Measurements from ENCODE around the gene SLC45A1.

DNA sequence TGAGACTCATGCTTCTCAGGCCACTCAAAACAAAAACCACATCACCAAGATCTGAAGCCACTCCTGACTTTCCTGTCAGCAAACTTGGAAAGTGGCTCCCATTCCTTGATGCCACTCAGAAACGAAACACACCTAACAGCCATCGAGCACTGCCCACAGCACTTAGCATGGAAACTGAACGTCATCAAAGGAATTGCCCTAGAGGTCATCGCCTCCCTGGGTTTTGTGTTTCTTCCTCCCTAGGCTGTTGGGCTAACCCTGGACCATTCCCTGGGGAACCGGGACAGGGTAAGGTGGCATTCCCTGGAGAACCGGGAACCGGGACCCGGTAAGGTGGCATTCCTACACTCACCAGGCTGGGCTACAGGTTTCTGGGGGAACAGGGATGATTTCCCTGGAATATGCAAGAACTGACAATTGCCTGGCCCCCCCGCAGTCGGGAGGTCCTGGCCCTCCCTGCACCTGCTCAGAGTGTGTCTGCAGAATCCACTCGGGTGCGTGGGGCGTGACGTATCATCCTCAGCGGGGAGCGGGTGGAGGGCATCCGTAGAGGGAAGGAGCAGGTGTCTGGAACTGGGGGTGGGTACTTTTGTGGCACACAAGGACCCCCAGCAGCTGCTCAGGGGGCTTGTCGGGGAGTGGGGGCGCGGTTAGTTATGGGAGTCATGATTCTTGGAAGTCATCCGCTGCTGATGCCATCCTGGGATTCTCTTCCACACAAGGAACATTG lies 30.3 kb downstream of the SLC45A1 start:
- TF ChIP-seq, protein P1, sequence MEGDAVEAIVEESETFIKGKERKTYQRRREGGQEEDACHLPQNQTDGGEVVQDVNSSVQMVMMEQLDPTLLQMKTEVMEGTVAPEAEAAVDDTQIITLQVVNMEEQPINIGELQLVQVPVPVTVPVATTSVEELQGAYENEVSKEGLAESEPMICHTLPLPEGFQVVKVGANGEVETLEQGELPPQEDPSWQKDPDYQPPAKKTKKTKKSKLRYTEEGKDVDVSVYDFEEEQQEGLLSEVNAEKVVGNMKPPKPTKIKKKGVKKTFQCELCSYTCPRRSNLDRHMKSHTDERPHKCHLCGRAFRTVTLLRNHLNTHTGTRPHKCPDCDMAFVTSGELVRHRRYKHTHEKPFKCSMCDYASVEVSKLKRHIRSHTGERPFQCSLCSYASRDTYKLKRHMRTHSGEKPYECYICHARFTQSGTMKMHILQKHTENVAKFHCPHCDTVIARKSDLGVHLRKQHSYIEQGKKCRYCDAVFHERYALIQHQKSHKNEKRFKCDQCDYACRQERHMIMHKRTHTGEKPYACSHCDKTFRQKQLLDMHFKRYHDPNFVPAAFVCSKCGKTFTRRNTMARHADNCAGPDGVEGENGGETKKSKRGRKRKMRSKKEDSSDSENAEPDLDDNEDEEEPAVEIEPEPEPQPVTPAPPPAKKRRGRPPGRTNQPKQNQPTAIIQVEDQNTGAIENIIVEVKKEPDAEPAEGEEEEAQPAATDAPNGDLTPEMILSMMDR (conservative IDR thresholded peaks at IDR 0.05), result no peak
- no peak for TF ChIP-seq ZFX (IDR thresholded peaks at IDR 0.05)
